Activated CD4-positive, alpha-beta memory T cell treated with anti-CD3 and anti-CD28 coated beads for 36 hours (primary cell): ENCODE results near the gene SEMA3G. TPM values are rescaled to one million over a fixed set of nuclear protein-coding genes. Genes with fewer than 3 reads are reported as not detected.

Source experiments
- CTCF ChIA-PET: fragments of 350-600 bp; sonication (Branson Sonifier 250); formaldehyde crosslinking; loops from one replicate; lab custom pipeline; 2021; ENCODE audit warnings: antibody characterized with exemption, inconsistent platforms; lab: Charles Lee
- POLR2A ChIA-PET: fragments of 350-600 bp; sonication (Branson Sonifier 250); formaldehyde crosslinking; loops from one replicate; lab custom pipeline; 2021; ENCODE audit warnings: antibody characterized with exemption; lab: Charles Lee
- DNase-seq: peaks from one replicate; pipeline ENCODE4 v3.0.0-alpha.2; 2020
- H3K27ac Mint-ChIP-seq: one replicate; pipeline ENCODE4 v1.8.0; 2021; ENCODE audit warnings: mixed read lengths
- H3K27me3 Mint-ChIP-seq: one replicate; pipeline ENCODE4 v1.8.0; 2021; ENCODE audit warnings: mixed read lengths
- H3K36me3 Mint-ChIP-seq: one replicate; pipeline ENCODE4 v1.8.0; 2021; ENCODE audit warnings: mixed read lengths
- H3K4me1 Mint-ChIP-seq: one replicate; pipeline ENCODE4 v1.8.0; 2021; ENCODE audit warnings: low read depth, mixed read lengths
- H3K4me3 Mint-ChIP-seq: one replicate; pipeline ENCODE4 v1.8.0; 2021; ENCODE audit warnings: mild to moderate bottlenecking, mixed read lengths
- H3K9me3 Mint-ChIP-seq: one replicate; pipeline ENCODE4 v1.8.0; 2021; ENCODE audit warnings: mixed read lengths
- intact Hi-C: fragments of 100-400 bp; cut with micrococcal nuclease; formaldehyde crosslinking; loops from one replicate; pipeline ENCODE4 v1.15.1; 2023
- total RNA-seq, 2 experiments: library from RNA; stranded (reverse); gene quantifications; one replicate each; pipeline ENCODE4 v1.2.3, GENCODE V29; 2021

The SEMA3G gene
- under 1 TPM; 0.10 to 0.14 TPM for total RNA-seq

GRCh38 chr3:52444860-52445793 is at the start of gene SEMA3G:
Gene SEMA3G, minus strand, starts transcription at chr3:52445103. Its CDS starts 76 bp downstream, at chr3:52445027.
- ChIA-PET POLR2A (interaction anchor here (2.6 kb wide), 1 partner anchor 33 kb away, joined by 8 read pairs; no protein-coding TSS in a partner anchor), CTCF (interaction anchor here (1.1 to 10.1 kb wide), 9 partner anchors 7 to 444 kb away, joined by 3 to 172 read pairs (median 4); partner anchors contain the start of gene TNNC1)
- Mint-ChIP-seq H3K9me3 (no peaks in the 10 kb centered on the region), H3K36me3 (no peaks in the 10 kb centered on the region), H3K27me3 (no peaks in the 10 kb centered on the region), H3K27ac (no peak within 1 kb of the TSS), H3K4me1 (peaks cover 10% of the 10 kb centered on the region), H3K4me3 (no peak within 1 kb of the TSS)
- DNase-seq: peak; percentile 87
- intact Hi-C loops: loop anchor here (1.0 to 5.0 kb wide), 2 partner anchors 17 to 223 kb away; no protein-coding TSS in a partner anchor

DNA sequence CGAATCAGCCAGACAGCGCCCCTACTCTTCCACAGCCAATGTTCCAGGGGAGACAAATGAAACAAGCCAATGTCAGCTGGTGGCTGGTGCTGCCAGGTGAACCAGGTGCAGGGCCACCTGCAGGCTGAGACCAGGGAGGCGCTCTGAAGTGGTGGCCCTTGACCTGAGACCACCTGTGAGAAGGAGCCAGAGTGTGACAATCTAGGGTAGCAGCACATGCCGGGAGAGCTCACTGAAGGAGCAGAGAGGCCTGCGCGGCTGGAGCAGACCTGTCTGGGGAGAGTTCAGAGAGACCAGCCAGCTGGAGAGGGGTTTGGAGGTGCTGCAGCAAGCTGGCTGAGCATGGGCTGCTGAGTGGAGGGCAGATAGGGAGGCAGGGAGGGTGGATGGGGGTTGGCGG is 49.5 kb upstream of the SEMA3G start:
- no peaks in the 10 kb centered on the region for H3K9me3 Mint-ChIP-seq
- CTCF ChIA-PET: no interaction called here
- H3K4me1 Mint-ChIP-seq: no peaks in the 10 kb centered on the region
- no peak overlapping the region for H3K4me3 Mint-ChIP-seq
- no peak overlapping the region for H3K27ac Mint-ChIP-seq
- POLR2A ChIA-PET: no interaction called here
- no peaks in the 10 kb centered on the region for H3K27me3 Mint-ChIP-seq
- intact Hi-C loops: no loop called here
- DNase-seq: no peak
- H3K36me3 Mint-ChIP-seq: peaks cover 18% of the 10 kb centered on the region

DNA sequence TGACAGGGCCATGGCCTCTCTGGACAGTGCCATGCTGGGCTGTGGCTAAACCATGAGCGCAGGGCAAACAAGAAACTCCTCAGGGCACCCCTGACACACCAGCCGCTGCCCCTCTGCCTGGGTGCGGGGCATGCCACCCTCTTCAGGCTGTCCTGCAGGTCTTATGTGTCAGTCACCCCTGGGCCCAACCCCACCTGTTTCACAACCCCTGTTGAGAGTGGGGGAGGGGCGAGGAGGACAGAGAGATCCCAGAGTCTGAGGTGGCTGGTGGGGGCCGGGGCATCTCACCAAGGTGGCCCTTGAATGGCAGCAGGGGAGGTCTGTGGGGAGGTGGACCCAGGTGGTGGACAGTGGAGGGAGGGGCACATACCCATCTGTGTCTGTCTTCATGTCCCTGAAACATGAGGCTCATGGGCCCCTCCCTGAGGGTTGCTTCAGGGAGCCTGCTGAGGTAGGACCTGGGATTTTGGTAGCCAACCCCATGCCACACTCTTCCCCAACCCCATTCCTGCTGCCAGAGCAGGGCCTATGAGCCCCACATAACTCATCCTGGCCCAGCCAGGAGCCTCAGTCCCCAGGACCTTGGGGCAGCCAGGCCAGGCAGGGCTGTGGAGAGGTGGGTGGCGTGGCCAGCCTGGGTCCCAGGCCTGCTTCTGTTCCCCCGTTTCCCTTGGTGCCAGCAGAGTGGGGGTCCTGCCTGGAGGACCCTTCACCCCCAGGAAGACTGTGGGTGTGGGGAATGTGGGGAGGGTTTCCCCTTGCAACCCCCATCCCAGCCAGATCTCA is 48.5 kb upstream of the SEMA3G start:
- intact Hi-C loops: no loop called here
- CTCF ChIA-PET: no interaction called here
- Mint-ChIP-seq H3K27me3 (no peaks in the 10 kb centered on the region), H3K4me1 (no peaks in the 10 kb centered on the region), H3K27ac (no peak overlapping the region), H3K9me3 (no peaks in the 10 kb centered on the region), H3K36me3 (peaks cover 22% of the 10 kb centered on the region), H3K4me3 (no peak overlapping the region)
- POLR2A ChIA-PET: no interaction called here
- no peak for DNase-seq

DNA sequence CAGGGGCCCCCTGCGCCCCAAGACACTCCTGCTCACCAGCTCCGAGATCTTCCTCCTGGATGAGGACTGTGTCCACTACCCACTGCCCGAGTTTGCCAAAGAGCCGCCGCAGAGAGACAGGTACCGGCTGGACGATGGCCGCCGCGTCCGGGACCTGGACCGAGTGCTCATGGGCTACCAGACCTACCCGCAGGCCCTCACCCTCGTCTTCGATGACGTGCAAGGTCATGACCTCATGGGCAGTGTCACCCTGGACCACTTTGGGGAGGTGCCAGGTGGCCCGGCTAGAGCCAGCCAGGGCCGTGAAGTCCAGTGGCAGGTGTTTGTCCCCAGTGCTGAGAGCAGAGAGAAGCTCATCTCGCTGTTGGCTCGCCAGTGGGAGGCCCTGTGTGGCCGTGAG is 47.2 kb upstream of the SEMA3G start:
- Mint-ChIP-seq H3K36me3 (peaks cover 28% of the 10 kb centered on the region), H3K27me3 (no peaks in the 10 kb centered on the region), H3K4me1 (no peaks in the 10 kb centered on the region), H3K9me3 (no peaks in the 10 kb centered on the region), H3K4me3 (no peak overlapping the region), H3K27ac (no peak overlapping the region)
- CTCF ChIA-PET: no interaction called here
- POLR2A ChIA-PET: no interaction called here
- intact Hi-C loops: no loop called here
- DNase-seq: no peak

DNA sequence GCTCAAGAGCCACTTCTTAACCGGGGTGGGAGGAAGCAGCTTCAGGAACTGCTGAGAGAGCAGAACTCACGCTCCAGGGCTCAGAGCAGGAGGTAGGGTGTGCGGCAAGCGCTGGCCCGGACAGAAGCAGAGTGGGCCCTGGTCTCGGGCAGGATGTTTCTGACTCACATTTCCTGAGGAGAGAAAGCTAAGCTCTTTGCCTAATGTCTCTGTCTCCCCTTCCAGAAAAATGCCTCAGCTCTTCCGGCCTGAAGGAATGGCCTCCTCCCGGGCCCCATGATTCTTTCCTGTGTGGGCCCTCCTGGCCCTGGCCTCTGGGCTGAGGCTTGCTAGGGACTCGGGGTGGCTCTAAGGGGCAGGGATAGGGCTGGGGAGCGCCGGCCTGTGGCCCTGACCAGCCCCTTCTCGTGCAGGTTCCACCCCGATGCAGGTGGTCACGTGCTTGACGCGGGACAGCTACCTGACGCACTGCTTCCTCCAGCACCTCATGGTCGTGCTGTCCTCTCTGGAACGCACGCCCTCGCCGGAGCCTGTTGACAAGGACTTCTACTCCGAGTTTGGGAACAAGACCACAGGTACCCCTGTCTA is 46.1 kb upstream of the SEMA3G start:
- no peak for DNase-seq
- no peaks in the 10 kb centered on the region for H3K9me3 Mint-ChIP-seq
- no peaks in the 10 kb centered on the region for H3K4me1 Mint-ChIP-seq
- intact Hi-C loops: no loop called here
- H3K4me3 Mint-ChIP-seq: no peak overlapping the region
- H3K27ac Mint-ChIP-seq: no peak overlapping the region
- ChIA-PET POLR2A (no interaction called here), CTCF (no interaction called here)
- H3K27me3 Mint-ChIP-seq: no peaks in the 10 kb centered on the region
- peaks cover 28% of the 10 kb centered on the region for H3K36me3 Mint-ChIP-seq

- CTCF ChIA-PET: no interaction called here
These were observed 45.4 kb upstream of the SEMA3G start for GRCh38 chr3:52490035-52490938.

DNA sequence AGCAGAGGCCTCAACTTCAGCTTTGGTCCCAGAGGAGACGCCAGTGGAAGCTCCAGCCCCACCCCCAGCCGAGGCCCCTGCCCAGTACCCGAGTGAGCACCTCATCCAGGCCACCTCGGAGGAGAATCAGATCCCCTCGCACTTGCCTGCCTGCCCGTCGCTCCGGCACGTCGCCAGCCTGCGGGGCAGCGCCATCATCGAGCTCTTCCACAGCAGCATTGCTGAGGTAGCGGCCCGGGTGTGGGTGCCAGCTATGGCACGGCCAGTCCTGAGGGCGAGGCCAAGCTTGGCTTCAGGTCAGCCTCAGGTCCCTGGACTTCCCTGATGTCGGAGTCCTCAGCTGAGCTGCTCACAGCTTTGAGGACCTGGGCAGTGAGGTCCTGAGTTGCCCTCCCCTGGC is 44.5 kb upstream of the SEMA3G start:
- Mint-ChIP-seq H3K4me1 (no peaks in the 10 kb centered on the region), H3K9me3 (no peaks in the 10 kb centered on the region), H3K36me3 (peaks cover 35% of the 10 kb centered on the region), H3K4me3 (no peak overlapping the region), H3K27me3 (no peaks in the 10 kb centered on the region), H3K27ac (no peak overlapping the region)
- intact Hi-C loops: no loop called here
- CTCF ChIA-PET: no interaction called here
- DNase-seq: no peak
- POLR2A ChIA-PET: no interaction called here

More at GRCh38 chr3:52490035-52490938, 45.4 kb upstream of the SEMA3G start:
- no peaks in the 10 kb centered on the region for H3K27me3 Mint-ChIP-seq
- DNase-seq: no peak
- POLR2A ChIA-PET: no interaction called here
- H3K4me3 Mint-ChIP-seq: no peak overlapping the region
- no peak overlapping the region for H3K27ac Mint-ChIP-seq
- intact Hi-C loops: no loop called here
- H3K4me1 Mint-ChIP-seq: no peaks in the 10 kb centered on the region
- H3K36me3 Mint-ChIP-seq: peaks cover 33% of the 10 kb centered on the region
- no peaks in the 10 kb centered on the region for H3K9me3 Mint-ChIP-seq

DNA sequence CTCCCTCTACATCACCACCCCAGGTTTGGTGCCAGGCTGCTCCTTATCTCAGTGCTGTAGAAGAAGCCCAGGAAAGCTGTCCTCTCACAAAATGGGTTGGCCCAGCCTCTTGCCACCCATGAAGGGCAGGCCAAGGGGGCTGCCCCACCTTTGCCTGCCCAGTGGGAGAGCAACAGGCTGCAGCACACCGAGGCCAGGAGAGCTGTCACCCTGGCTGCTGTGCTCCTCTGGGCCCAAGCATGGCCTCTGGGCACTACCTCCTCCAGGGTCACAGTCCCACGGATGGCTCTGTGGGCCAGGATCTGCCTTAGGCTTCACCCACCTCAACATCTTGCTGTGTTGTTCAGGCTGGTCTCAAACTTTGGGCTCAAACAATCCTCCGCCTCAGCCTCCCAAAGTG is 43.8 kb upstream of the SEMA3G start:
- Mint-ChIP-seq H3K36me3 (peaks cover 35% of the 10 kb centered on the region), H3K4me1 (no peaks in the 10 kb centered on the region), H3K27ac (no peak overlapping the region), H3K4me3 (no peak overlapping the region), H3K9me3 (no peaks in the 10 kb centered on the region), H3K27me3 (no peaks in the 10 kb centered on the region)
- intact Hi-C loops: no loop called here
- POLR2A ChIA-PET: no interaction called here
- no peak for DNase-seq
- CTCF ChIA-PET: no interaction called here

DNA sequence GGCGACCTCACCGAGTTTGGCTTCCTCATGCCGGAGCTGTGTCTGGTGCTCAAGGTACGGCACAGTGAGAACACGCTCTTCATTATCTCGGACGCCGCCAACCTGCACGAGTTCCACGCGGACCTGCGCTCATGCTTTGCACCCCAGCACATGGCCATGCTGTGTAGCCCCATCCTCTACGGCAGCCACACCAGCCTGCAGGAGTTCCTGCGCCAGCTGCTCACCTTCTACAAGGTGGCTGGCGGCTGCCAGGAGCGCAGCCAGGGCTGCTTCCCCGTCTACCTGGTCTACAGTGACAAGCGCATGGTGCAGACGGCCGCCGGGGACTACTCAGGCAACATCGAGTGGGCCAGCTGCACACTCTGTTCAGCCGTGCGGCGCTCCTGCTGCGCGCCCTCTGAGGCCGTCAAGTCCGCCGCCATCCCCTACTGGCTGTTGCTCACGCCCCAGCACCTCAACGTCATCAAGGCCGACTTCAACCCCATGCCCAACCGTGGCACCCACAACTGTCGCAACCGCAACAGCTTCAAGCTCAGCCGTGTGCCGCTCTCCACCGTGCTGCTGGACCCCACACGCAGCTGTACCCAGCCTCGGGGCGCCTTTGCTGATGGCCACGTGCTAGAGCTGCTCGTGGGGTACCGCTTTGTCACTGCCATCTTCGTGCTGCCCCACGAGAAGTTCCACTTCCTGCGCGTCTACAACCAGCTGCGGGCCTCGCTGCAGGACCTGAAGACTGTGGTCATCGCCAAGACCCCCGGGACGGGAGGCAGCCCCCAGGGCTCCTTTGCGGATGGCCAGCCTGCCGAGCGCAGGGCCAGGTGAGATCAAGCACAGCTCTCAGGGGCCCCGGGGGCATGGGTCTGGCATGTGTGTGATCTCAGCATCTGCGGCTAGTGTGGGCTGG is 43.1 kb upstream of the SEMA3G start:
- Mint-ChIP-seq H3K36me3 (peaks cover 35% of the 10 kb centered on the region), H3K4me3 (no peak overlapping the region), H3K9me3 (no peaks in the 10 kb centered on the region), H3K27ac (no peak overlapping the region), H3K27me3 (no peaks in the 10 kb centered on the region), H3K4me1 (no peaks in the 10 kb centered on the region)
- POLR2A ChIA-PET: no interaction called here
- CTCF ChIA-PET: no interaction called here
- intact Hi-C loops: no loop called here
- no peak for DNase-seq

GRCh38 chr3:52487050-52487787 is 42.3 kb upstream of the SEMA3G start:
- Mint-ChIP-seq H3K27me3 (no peaks in the 10 kb centered on the region), H3K9me3 (no peaks in the 10 kb centered on the region), H3K4me3 (no peak overlapping the region), H3K27ac (no peak overlapping the region), H3K36me3 (peaks cover 29% of the 10 kb centered on the region), H3K4me1 (no peaks in the 10 kb centered on the region)
- DNase-seq: no peak
- intact Hi-C loops: no loop called here
- ChIA-PET CTCF (no interaction called here), POLR2A (no interaction called here)
